ENCODE data around the gene SLC29A4.
"Not testable (repeated sequence)": the region's sequence is repeated elsewhere in the genome, so short reads cannot be mapped to it uniquely, and the experiment has no call there.

Gene SLC29A4

GRCh38 chr7:5318613-5319012 is 35.9 kb downstream of the SLC29A4 start:
- FAIRE-seq; DNase-seq (ENCODE audit: insufficient read length, low spot score): not testable (repeated sequence)

- FAIRE-seq (no peak), DNase-seq (ENCODE audit: insufficient read length, low spot score) (no peak)
Measured at GRCh38 chr7:5320391-5320790, 37.6 kb downstream of the SLC29A4 start.

GRCh38 chr7:5320802-5321396 is 38.2 kb downstream of the SLC29A4 start:
- DNase-seq (ENCODE audit: insufficient read length, low spot score): no peak
- FAIRE-seq: no peak

GRCh38 chr7:5322621-5323410 is 40.1 kb downstream of the SLC29A4 start:
- no peak for FAIRE-seq
- DNase-seq (ENCODE audit: insufficient read length, low spot score): no peak

- not testable (repeated sequence) for FAIRE-seq
Measured at GRCh38 chr7:5323800-5324781, 41.3 kb downstream of the SLC29A4 start.

GRCh38 chr7:5324961-5325360 is 42.2 kb downstream of the SLC29A4 start:
- FAIRE-seq: no peak
- DNase-seq (ENCODE audit: insufficient read length, low spot score): no peak

More at GRCh38 chr7:5323800-5324781, 41.3 kb downstream of the SLC29A4 start:
- not testable (repeated sequence) for DNase-seq (ENCODE audit: insufficient read length, low spot score)

- no peak for FAIRE-seq
- DNase-seq (ENCODE audit: insufficient read length, low spot score): no peak
Measured at GRCh38 chr7:5330288-5330687, 47.5 kb downstream of the SLC29A4 start.

- no peak for FAIRE-seq
- no peak for DNase-seq (ENCODE audit: insufficient read length, low spot score)
Measured at GRCh38 chr7:5332579-5332978, 49.8 kb downstream of the SLC29A4 start.

- FAIRE-seq (no peak), DNase-seq (ENCODE audit: insufficient read length, low spot score) (no peak)
Measured at GRCh38 chr7:5333121-5334045, 50.6 kb downstream of the SLC29A4 start.

- no peak for FAIRE-seq
- DNase-seq (ENCODE audit: insufficient read length, low spot score): no peak
Measured at GRCh38 chr7:5334671-5335070, 51.9 kb downstream of the SLC29A4 start.

GRCh38 chr7:5337047-5337446 is 54.3 kb downstream of the SLC29A4 start:
- FAIRE-seq (no peak), DNase-seq (ENCODE audit: insufficient read length, low spot score) (no peak)

GRCh38 chr7:5339955-5340354 is 57.2 kb downstream of the SLC29A4 start:
- DNase-seq (ENCODE audit: insufficient read length, low spot score): no peak
- FAIRE-seq: peak; percentile 21

- no peak for DNase-seq (ENCODE audit: insufficient read length, low spot score)
- no peak for FAIRE-seq
Measured at GRCh38 chr7:5342631-5343030, 59.9 kb downstream of the SLC29A4 start.

GRCh38 chr7:5343884-5344283 is 61.1 kb downstream of the SLC29A4 start:
- no peak for FAIRE-seq
- DNase-seq (ENCODE audit: insufficient read length, low spot score): no peak

GRCh38 chr7:5344342-5344741 is 61.6 kb downstream of the SLC29A4 start:
- no peak for DNase-seq (ENCODE audit: insufficient read length, low spot score)
- no peak for FAIRE-seq

GRCh38 chr7:5345171-5345570 is 62.4 kb downstream of the SLC29A4 start:
- no peak for DNase-seq (ENCODE audit: insufficient read length, low spot score)
- no peak for FAIRE-seq

GRCh38 chr7:5345671-5346070 is 62.9 kb downstream of the SLC29A4 start:
- FAIRE-seq: no peak
- no peak for DNase-seq (ENCODE audit: insufficient read length, low spot score)

GRCh38 chr7:5348134-5349004 is 65.6 kb downstream of the SLC29A4 start:
- no peak for FAIRE-seq
- no peak for DNase-seq (ENCODE audit: insufficient read length, low spot score)

GRCh38 chr7:5349005-5349380 is 66.2 kb downstream of the SLC29A4 start:
- FAIRE-seq (no peak), DNase-seq (ENCODE audit: insufficient read length, low spot score) (no peak)
